Panc1 (cell line): ENCODE measurements around the gene AGO1.
"Not testable (repeated sequence)": the region's sequence is repeated elsewhere in the genome, so short reads cannot be mapped to it uniquely, and the experiment has no call there.

Experiments used
- TF ChIP-seq, protein P1 (sequence below): fragments of 450-650 bp; IDR thresholded peaks from 2 replicates; pipeline ENCODE4 v1.5.1; 2017; ENCODE audit warnings: mild to moderate bottlenecking
- TF ChIP-seq, protein P2 (sequence below), 2 experiments: IDR thresholded peaks; 2 replicates each; pipeline ENCODE4 v1.6.1; 2011 to 2012; ENCODE audit warnings: low read depth in 2 of 2, control low read depth in 1 of 2, low read length in 1 of 2, mild to moderate bottlenecking in 1 of 2, moderate library complexity in 1 of 2; ENCODE audit not compliant: insufficient read depth in 1 of 2

DNA sequence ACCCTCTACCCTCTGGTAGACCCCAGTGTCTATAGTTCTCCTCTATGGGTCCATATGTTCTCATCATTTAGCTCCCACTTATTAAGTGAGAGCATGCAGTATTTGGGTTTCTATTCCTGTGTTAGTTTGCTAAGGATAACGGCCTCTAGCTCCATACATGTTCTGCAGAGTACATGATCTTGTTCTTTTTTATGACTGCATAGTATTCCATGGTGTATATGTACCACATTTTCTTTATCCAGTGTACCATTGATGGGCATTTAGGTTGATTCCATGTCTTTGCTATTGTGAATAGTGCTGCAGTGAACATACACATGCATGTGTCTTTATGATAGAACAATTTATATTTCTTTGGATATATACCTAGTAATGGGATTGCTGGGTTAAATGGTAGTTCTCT, 81.3 kb downstream of the AGO1 start:
- TF ChIP-seq, protein P1, sequence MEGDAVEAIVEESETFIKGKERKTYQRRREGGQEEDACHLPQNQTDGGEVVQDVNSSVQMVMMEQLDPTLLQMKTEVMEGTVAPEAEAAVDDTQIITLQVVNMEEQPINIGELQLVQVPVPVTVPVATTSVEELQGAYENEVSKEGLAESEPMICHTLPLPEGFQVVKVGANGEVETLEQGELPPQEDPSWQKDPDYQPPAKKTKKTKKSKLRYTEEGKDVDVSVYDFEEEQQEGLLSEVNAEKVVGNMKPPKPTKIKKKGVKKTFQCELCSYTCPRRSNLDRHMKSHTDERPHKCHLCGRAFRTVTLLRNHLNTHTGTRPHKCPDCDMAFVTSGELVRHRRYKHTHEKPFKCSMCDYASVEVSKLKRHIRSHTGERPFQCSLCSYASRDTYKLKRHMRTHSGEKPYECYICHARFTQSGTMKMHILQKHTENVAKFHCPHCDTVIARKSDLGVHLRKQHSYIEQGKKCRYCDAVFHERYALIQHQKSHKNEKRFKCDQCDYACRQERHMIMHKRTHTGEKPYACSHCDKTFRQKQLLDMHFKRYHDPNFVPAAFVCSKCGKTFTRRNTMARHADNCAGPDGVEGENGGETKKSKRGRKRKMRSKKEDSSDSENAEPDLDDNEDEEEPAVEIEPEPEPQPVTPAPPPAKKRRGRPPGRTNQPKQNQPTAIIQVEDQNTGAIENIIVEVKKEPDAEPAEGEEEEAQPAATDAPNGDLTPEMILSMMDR = not testable (repeated sequence)
- TF ChIP-seq, protein P2, sequence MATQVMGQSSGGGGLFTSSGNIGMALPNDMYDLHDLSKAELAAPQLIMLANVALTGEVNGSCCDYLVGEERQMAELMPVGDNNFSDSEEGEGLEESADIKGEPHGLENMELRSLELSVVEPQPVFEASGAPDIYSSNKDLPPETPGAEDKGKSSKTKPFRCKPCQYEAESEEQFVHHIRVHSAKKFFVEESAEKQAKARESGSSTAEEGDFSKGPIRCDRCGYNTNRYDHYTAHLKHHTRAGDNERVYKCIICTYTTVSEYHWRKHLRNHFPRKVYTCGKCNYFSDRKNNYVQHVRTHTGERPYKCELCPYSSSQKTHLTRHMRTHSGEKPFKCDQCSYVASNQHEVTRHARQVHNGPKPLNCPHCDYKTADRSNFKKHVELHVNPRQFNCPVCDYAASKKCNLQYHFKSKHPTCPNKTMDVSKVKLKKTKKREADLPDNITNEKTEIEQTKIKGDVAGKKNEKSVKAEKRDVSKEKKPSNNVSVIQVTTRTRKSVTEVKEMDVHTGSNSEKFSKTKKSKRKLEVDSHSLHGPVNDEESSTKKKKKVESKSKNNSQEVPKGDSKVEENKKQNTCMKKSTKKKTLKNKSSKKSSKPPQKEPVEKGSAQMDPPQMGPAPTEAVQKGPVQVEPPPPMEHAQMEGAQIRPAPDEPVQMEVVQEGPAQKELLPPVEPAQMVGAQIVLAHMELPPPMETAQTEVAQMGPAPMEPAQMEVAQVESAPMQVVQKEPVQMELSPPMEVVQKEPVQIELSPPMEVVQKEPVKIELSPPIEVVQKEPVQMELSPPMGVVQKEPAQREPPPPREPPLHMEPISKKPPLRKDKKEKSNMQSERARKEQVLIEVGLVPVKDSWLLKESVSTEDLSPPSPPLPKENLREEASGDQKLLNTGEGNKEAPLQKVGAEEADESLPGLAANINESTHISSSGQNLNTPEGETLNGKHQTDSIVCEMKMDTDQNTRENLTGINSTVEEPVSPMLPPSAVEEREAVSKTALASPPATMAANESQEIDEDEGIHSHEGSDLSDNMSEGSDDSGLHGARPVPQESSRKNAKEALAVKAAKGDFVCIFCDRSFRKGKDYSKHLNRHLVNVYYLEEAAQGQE (IDR thresholded peaks at IDR 0.05; ENCODE audit: insufficient read depth in 1 of 2, low read depth in 2 of 2, low read length in 1 of 2) = not testable (repeated sequence)
